ENCODE data around the gene TMEM272.

GRCh38 chr13:51874651-51875050 is 29.7 kb upstream of the TMEM272 start:
- TF ChIP-seq POLR2AphosphoS5 (IDR thresholded peaks at IDR 0.05) (no peak), EP300 (IDR thresholded peaks at IDR 0.05) (no peak)
- TF ChIP-seq, protein P1, sequence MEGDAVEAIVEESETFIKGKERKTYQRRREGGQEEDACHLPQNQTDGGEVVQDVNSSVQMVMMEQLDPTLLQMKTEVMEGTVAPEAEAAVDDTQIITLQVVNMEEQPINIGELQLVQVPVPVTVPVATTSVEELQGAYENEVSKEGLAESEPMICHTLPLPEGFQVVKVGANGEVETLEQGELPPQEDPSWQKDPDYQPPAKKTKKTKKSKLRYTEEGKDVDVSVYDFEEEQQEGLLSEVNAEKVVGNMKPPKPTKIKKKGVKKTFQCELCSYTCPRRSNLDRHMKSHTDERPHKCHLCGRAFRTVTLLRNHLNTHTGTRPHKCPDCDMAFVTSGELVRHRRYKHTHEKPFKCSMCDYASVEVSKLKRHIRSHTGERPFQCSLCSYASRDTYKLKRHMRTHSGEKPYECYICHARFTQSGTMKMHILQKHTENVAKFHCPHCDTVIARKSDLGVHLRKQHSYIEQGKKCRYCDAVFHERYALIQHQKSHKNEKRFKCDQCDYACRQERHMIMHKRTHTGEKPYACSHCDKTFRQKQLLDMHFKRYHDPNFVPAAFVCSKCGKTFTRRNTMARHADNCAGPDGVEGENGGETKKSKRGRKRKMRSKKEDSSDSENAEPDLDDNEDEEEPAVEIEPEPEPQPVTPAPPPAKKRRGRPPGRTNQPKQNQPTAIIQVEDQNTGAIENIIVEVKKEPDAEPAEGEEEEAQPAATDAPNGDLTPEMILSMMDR (IDR thresholded peaks at IDR 0.05): no peak
